OCI-LY1 (cell line): Measurements from ENCODE around the gene ANGPTL8.

Experiments
- CTCF ChIP-seq: fragments of 200-600 bp; sonication (generic), shearing (Covaris generic); IDR thresholded peaks from 2 replicates; pipeline ENCODE4 v1.5.1; 2017; ENCODE audit warnings: mild to moderate bottlenecking, antibody characterized with exemption, low read length, moderate library complexity, mixed read lengths
- EZH2 ChIP-seq: fragments of 200-600 bp; sonication (generic), shearing (Covaris generic); IDR thresholded peaks from 2 replicates; pipeline ENCODE4 v1.8.0; 2017; ENCODE audit warnings: borderline replicate concordance, mixed run types, mild to moderate bottlenecking, antibody characterized with exemption, low read length, moderate library complexity, mixed read lengths

GRCh38 chr19:11196406-11197287, 42.8 kb upstream of the ANGPTL8 start:
- TF ChIP-seq CTCF (no peak), EZH2 (no peak)
